ENCODE measurements around the gene MAP3K13.
A peak's percentile ranks its signal among the peaks of the same experiment; 100 is the strongest.

The MAP3K13 gene

GRCh38 chr3:185361920-185362319, 1.0 kb upstream of the MAP3K13 start:
- no peak overlapping the region for H3K4me2 ChIP-seq (ENCODE audit: low read depth, low read length, poor library complexity, severe bottlenecking)
- no peaks in the 10 kb centered on the region for H3K36me3 ChIP-seq (ENCODE audit: low read length)
- H3K79me2 ChIP-seq (ENCODE audit: insufficient read depth, low read length), result no peaks in the 10 kb centered on the region
- H3K9ac ChIP-seq (ENCODE audit: low read length), result no peak overlapping the region
- H3K9me3 ChIP-seq (ENCODE audit: insufficient read depth, low read length), result no peaks in the 10 kb centered on the region
- H4K20me1 ChIP-seq (ENCODE audit: low read depth, low read length), result no peaks in the 10 kb centered on the region
- no peaks in the 10 kb centered on the region for H3K9me2 ChIP-seq (replicated peaks; ENCODE audit: insufficient read depth, low read length)
- H3K27ac ChIP-seq (ENCODE audit: low read depth, low read length), result no peak overlapping the region
- TF ChIP-seq EZH2phosphoT487 (conservative IDR thresholded peaks at IDR 0.05; ENCODE audit: low read length) (no peak), CTCF (IDR thresholded peaks at IDR 0.05; ENCODE audit: insufficient read depth, low read length, poor library complexity, severe bottlenecking) (no peak)
- no peaks in the 10 kb centered on the region for H3F3A ChIP-seq (ENCODE audit: insufficient read depth)
- H3K4me3 ChIP-seq (ENCODE audit: insufficient read depth, low read length, poor library complexity, severe bottlenecking), result no peak overlapping the region
- no peaks in the 10 kb centered on the region for H3K27me3 ChIP-seq (ENCODE audit: low read length)
- H2AFZ ChIP-seq (ENCODE audit: low read depth, low read length, severe bottlenecking), result no peak overlapping the region

- no peaks in the 10 kb centered on the region for H3K36me3 ChIP-seq (ENCODE audit: low read length)
- peak overlapping the region; percentile 72 for H2AFZ ChIP-seq (ENCODE audit: low read depth, low read length, severe bottlenecking)
- no peak overlapping the region for H3K27ac ChIP-seq (ENCODE audit: low read depth, low read length)
- H3K79me2 ChIP-seq (ENCODE audit: insufficient read depth, low read length), result no peaks in the 10 kb centered on the region
- no peaks in the 10 kb centered on the region for H4K20me1 ChIP-seq (ENCODE audit: low read depth, low read length)
- no peaks in the 10 kb centered on the region for H3F3A ChIP-seq (ENCODE audit: insufficient read depth)
- peak overlapping the region; percentile 50 for H3K4me3 ChIP-seq (ENCODE audit: insufficient read depth, low read length, poor library complexity, severe bottlenecking)
- H3K9me3 ChIP-seq (ENCODE audit: insufficient read depth, low read length), result no peaks in the 10 kb centered on the region
- no peak for TF ChIP-seq EZH2phosphoT487 (conservative IDR thresholded peaks at IDR 0.05; ENCODE audit: low read length)
- no peak for TF ChIP-seq CTCF (IDR thresholded peaks at IDR 0.05; ENCODE audit: insufficient read depth, low read length, poor library complexity, severe bottlenecking)
- peak overlapping the region; percentile 39; the same call in 1 of the 2 replicates for H3K9ac ChIP-seq (ENCODE audit: low read length)
- H3K4me2 ChIP-seq (ENCODE audit: low read depth, low read length, poor library complexity, severe bottlenecking), result peak overlapping the region; percentile 69
- no peaks in the 10 kb centered on the region for H3K27me3 ChIP-seq (ENCODE audit: low read length)
- no peaks in the 10 kb centered on the region for H3K9me2 ChIP-seq (replicated peaks; ENCODE audit: insufficient read depth, low read length)
Observed at GRCh38 chr3:185363662-185364203, 797 bp downstream of the MAP3K13 start.

- Histone ChIP-seq H3K4me2 (ENCODE audit: low read depth, low read length, poor library complexity, severe bottlenecking) (no peak overlapping the region), H3K4me3 (ENCODE audit: insufficient read depth, low read length, poor library complexity, severe bottlenecking) (no peak overlapping the region), H3K9ac (ENCODE audit: low read length) (no peak overlapping the region), H2AFZ (ENCODE audit: low read depth, low read length, severe bottlenecking) (no peak overlapping the region), H3K27ac (ENCODE audit: low read depth, low read length) (no peak overlapping the region), H3K9me3 (ENCODE audit: insufficient read depth, low read length) (no peaks in the 10 kb centered on the region), H3K27me3 (ENCODE audit: low read length) (no peaks in the 10 kb centered on the region), H3F3A (ENCODE audit: insufficient read depth) (no peaks in the 10 kb centered on the region), H3K9me2 (replicated peaks; ENCODE audit: insufficient read depth, low read length) (no peaks in the 10 kb centered on the region), H4K20me1 (ENCODE audit: low read depth, low read length) (no peaks in the 10 kb centered on the region), H3K79me2 (ENCODE audit: insufficient read depth, low read length) (no peaks in the 10 kb centered on the region), H3K36me3 (ENCODE audit: low read length) (no peaks in the 10 kb centered on the region)
- TF ChIP-seq CTCF (IDR thresholded peaks at IDR 0.05; ENCODE audit: insufficient read depth, low read length, poor library complexity, severe bottlenecking) (no peak), EZH2phosphoT487 (conservative IDR thresholded peaks at IDR 0.05; ENCODE audit: low read length) (no peak)
Observed at GRCh38 chr3:185365291-185366073, 2.5 kb downstream of the MAP3K13 start.
